K562 (cell line): ENCODE measurements around the gene CYFIP2. TPM values are rescaled to one million over a fixed set of nuclear protein-coding genes. Genes with fewer than 3 reads are reported as not detected.

Experiments used
- ATAC-seq: fragments of 200-7000 bp; cut with Tn5 transposase; 3 replicates; pipeline ENCODE4 v1.9.1; 2020; ENCODE audit warnings: moderate library complexity
- BruUV-seq: library from RNA; stranded (reverse); fragments of 400-500 nt; replicated peaks from 2 replicates; lab custom pipeline; 2021; lab: Mats Ljungman, UMichigan
- CTCF ChIA-PET: fragments of 300-600 bp; formaldehyde crosslinking; extraction: SDS; loops from one replicate; lab custom pipeline; 2021; ENCODE audit warnings: low intra/inter-chr PET ratio; lab: Yijun Ruan, JAX
- POLR2A ChIA-PET: fragments of 300-600, 350-650 bp; sonication (Branson Sonifier 250); formaldehyde crosslinking; extraction: SDS; loops from one replicate; lab custom pipeline; 2021; ENCODE audit warnings: antibody characterized with exemption, inconsistent platforms; lab: Yijun Ruan, JAX
- DNase-seq, 4 experiments: peaks; one replicate each; pipeline versions ENCODE4 v3.0.0 to v3.0.0-alpha.2; 2011 to 2018; ENCODE audit warnings: low spot score in 3 of 4, mixed read lengths in 3 of 4; ENCODE audit errors: extremely low read depth in 1 of 4
- FAIRE-seq: peaks from 2 replicates; lab custom pipeline; 2011; peaks lifted over from hg19 to GRCh38; lab: Jason Lieb, UNC
- H2AFZ ChIP-seq: 2 replicates; pipeline ENCODE4 v1.6.0; 2011; ENCODE audit warnings: low read depth, low read length, control low read depth, inconsistent platforms
- H3K27ac ChIP-seq: fragments of 200-600 bp; 3 replicates; pipeline ENCODE4 v1.8.0; 2011; ENCODE audit warnings: low read depth, mild to moderate bottlenecking, control low read depth, inconsistent platforms, low read length, moderate library complexity, mixed read lengths; ENCODE audit errors: extremely low read depth
- H3K27me3 ChIP-seq, 2 experiments: fragments of 300-600 bp in 1 of 2; 2 replicates in 1 of 2; 3 replicates in 1 of 2; pipeline versions ENCODE4 v1.6.0 to v1.8.0; 2011; ENCODE audit warnings: inconsistent platforms in 2 of 2, low read length in 2 of 2, mild to moderate bottlenecking in 1 of 2, mixed read lengths in 1 of 2, moderate library complexity in 1 of 2; ENCODE audit not compliant: control insufficient read depth in 2 of 2, insufficient read depth in 2 of 2
- H3K36me3 ChIP-seq: fragments of 300-600 bp; 3 replicates; pipeline ENCODE4 v1.8.0; 2011; ENCODE audit warnings: mild to moderate bottlenecking, low read length, inconsistent platforms; ENCODE audit not compliant: control insufficient read depth, insufficient read depth
- H3K4me1 ChIP-seq, 2 experiments: fragments of 200-600 bp in 1 of 2; replicated peaks in 1 of 2; 2 replicates in 1 of 2; 3 replicates in 1 of 2; pipeline versions ENCODE4 v1.5.1 to v1.8.0; 2011; ENCODE audit warnings: inconsistent platforms in 2 of 2, low read length in 2 of 2, mild to moderate bottlenecking in 1 of 2, mixed read lengths in 1 of 2, moderate library complexity in 1 of 2; ENCODE audit not compliant: control insufficient read depth in 2 of 2, insufficient read depth in 2 of 2
- H3K4me2 ChIP-seq: 2 replicates; pipeline ENCODE4 v1.6.1; 2011; ENCODE audit warnings: low read length, control low read depth, inconsistent platforms, mixed read lengths; ENCODE audit not compliant: insufficient read depth
- H3K4me3 ChIP-seq: fragments of 200-600 bp; sonication (generic), shearing (Covaris generic); 2 replicates; pipeline ENCODE4 v1.5.1; 2016; ENCODE audit warnings: control low read depth, inconsistent platforms
- H3K79me2 ChIP-seq: fragments of 200-600 bp; 3 replicates; pipeline ENCODE4 v1.8.0; 2011; ENCODE audit warnings: low read length, inconsistent platforms; ENCODE audit not compliant: control insufficient read depth, insufficient read depth
- H3K9ac ChIP-seq, 2 experiments: 2 replicates each; pipeline versions ENCODE4 v1.6.0 to v1.6.1; 2011; ENCODE audit warnings: low read depth in 2 of 2, low read length in 2 of 2, control low read depth in 1 of 2, inconsistent platforms in 1 of 2, mild to moderate bottlenecking in 1 of 2, mixed read lengths in 1 of 2; ENCODE audit not compliant: insufficient read depth in 1 of 2
- H3K9me1 ChIP-seq: one replicate; pipeline ENCODE4 v1.6.0; 2011; ENCODE audit warnings: inconsistent platforms, mild to moderate bottlenecking, low read length, moderate library complexity; ENCODE audit not compliant: control insufficient read depth, insufficient read depth
- H3K9me3 ChIP-seq: replicated peaks from 2 replicates; pipeline ENCODE4 v1.5.1; 2011; ENCODE audit warnings: low read depth, low read length, inconsistent platforms; ENCODE audit not compliant: control insufficient read depth, insufficient read depth
- H4K20me1 ChIP-seq: replicated peaks from 2 replicates; pipeline ENCODE4 v1.6.1; 2011; ENCODE audit warnings: low read length, inconsistent platforms, mixed read lengths; ENCODE audit not compliant: control insufficient read depth, insufficient read depth
- ARID3A ChIP-seq: IDR thresholded peaks from 2 replicates; pipeline ENCODE4 v1.6.1; 2012; ENCODE audit warnings: low read depth, low read length, improper control_type of control experiment, borderline replicate concordance
- CHD1 ChIP-seq: fragments of 200-600 bp; sonication (generic); IDR thresholded peaks from one replicate; pipeline ENCODE4 v1.6.1; 2012; ENCODE audit warnings: mild to moderate bottlenecking, moderate library complexity, low read length, inconsistent platforms
- DIDO1 ChIP-seq: fragments of 450-650 bp; IDR thresholded peaks from 2 replicates; pipeline ENCODE4 v1.6.1; 2016; ENCODE audit warnings: low read depth, missing biosample characterization, missing genetic modification characterization
- HDAC3 ChIP-seq: fragments of 450-650 bp; IDR thresholded peaks from 2 replicates; pipeline ENCODE4 v1.6.1; 2018; ENCODE audit warnings: borderline replicate concordance, mild to moderate bottlenecking, moderate library complexity; ENCODE audit not compliant: partially characterized antibody
- HLTF ChIP-seq: fragments of 450-650 bp; IDR thresholded peaks from 2 replicates; pipeline ENCODE4 v1.6.1; 2016
- HNRNPK ChIP-seq: fragments of 200-400 bp; formaldehyde crosslinking; IDR thresholded peaks from one replicate; pipeline ENCODE4 v1.6.1; 2018; ENCODE audit warnings: mild to moderate bottlenecking, low read depth, low read length; ENCODE audit not compliant: poor library complexity, severe bottlenecking
- ILK ChIP-seq: fragments of 450-650 bp; IDR thresholded peaks from 2 replicates; pipeline ENCODE4 v1.6.1; 2016; ENCODE audit warnings: missing genetic modification characterization, low read depth, mild to moderate bottlenecking, missing compliant biosample characterization, moderate library complexity, borderline replicate concordance
- SOX6 ChIP-seq: fragments of 450-650 bp; IDR thresholded peaks from 2 replicates; pipeline ENCODE4 v1.6.1; 2014; ENCODE audit warnings: mild to moderate bottlenecking
- TAF1 ChIP-seq: IDR thresholded peaks from 2 replicates; pipeline ENCODE4 v1.6.1; 2011; ENCODE audit warnings: mild to moderate bottlenecking, low read length, moderate library complexity; ENCODE audit not compliant: insufficient read depth, control insufficient read depth, severe bottlenecking; ENCODE audit errors: extremely low read depth
- ZNF398 ChIP-seq: fragments of 250-450 bp; sonication (Bioruptor Pico); IDR thresholded peaks from 2 replicates; pipeline ENCODE4 v1.8.0; 2021; ENCODE audit warnings: moderate library complexity, mild to moderate bottlenecking, inconsistent platforms
- ZNF766 ChIP-seq: fragments of 200-800 bp; sonication (Bioruptor generic); conservative IDR thresholded peaks from 2 replicates; pipeline ENCODE4 v1.6.1; 2016; ENCODE audit warnings: missing genetic modification characterization, missing compliant biosample characterization
- WGBS: fragments of 100-300 bp; shearing (Covaris generic); methylation state at CpG from one replicate; pipeline ENCODE4 v1.1.6; 2016; ENCODE audit warnings: low coverage, mixed read lengths; ENCODE audit not compliant: insufficient coverage; ENCODE audit errors: missing lambda C conversion rate; 5-methylcytosine and 5-hydroxymethylcytosine counted together
- in situ Hi-C: fragments of 300-500 bp; cut with MboI; formaldehyde crosslinking; loops from 4 replicates; pipeline ENCODE4 v1.15.0; 2018; ENCODE audit warnings: inconsistent platforms, mixed read lengths
- intact Hi-C: fragments of 100-400 bp; cut with micrococcal nuclease; formaldehyde crosslinking; loops from 2 replicates; pipeline ENCODE4 v1.14.2; 2022
- polyA plus RNA-seq, 8 experiments: library from polyadenylated mRNA; depleted of rRNA in 4 of 8; stranded (reverse) in 5 of 8; unstranded in 3 of 8; fragments of >200 nt; fragmentation: Nextera tagmentation in 2 of 8; fragmentation: Illumina TruSeq in 1 of 8; extraction: Ambion mirVana in 2 of 8; extraction: Trizol in 1 of 8; gene quantifications; 2 replicates each; pipeline versions ENCODE4 v1.2.1 to v1.2.3, GENCODE V29; 2011 to 2014; ENCODE audit warnings: inconsistent platforms in 1 of 8, missing spikeins in 1 of 8
- total RNA-seq, 7 experiments: library from RNA; depleted of rRNA in 6 of 7; stranded (reverse); fragments of >200 nt in 6 of 7; fragmentation: Illumina TruSeq in 2 of 7; extraction: Trizol in 2 of 7; gene quantifications; 2 replicates each; pipeline versions ENCODE4 v1.2.1 to v1.2.3, GENCODE V29; 2011 to 2021; ENCODE audit warnings: low replicate concordance in 1 of 7
- TF ChIP-seq, protein P1 (sequence below): sonication (generic); formaldehyde crosslinking; IDR thresholded peaks from 2 replicates; pipeline ENCODE4 v1.8.0; 2022; ENCODE audit warnings: mild to moderate bottlenecking, low read depth, missing genetic modification reagents
- TF ChIP-seq, protein P2 (sequence below): fragments of 250-450 bp; sonication (Bioruptor Pico); IDR thresholded peaks from 2 replicates; pipeline ENCODE4 v1.5.0; 2021; ENCODE audit warnings: mild to moderate bottlenecking, moderate library complexity

The CYFIP2 gene
- total and polyA plus RNA-seq, 9 of the 15 experiments (the other 6 are each of a cell fraction or from before 2014, with no cell fraction given): 0.76 to 2.9 (median 1.4) TPM; not detected in 1

GRCh38 chr5:157362012-157362411 is 96.1 kb downstream of the CYFIP2 start:
- in situ Hi-C loops: no loop called here
- Histone ChIP-seq H3K27me3 (peaks cover 0 to 12% of the 10 kb centered on the region in 2 experiments; a peak in 1 of 5 replicates), H3K79me2 (no peaks in the 10 kb centered on the region), H3K4me1 (peaks cover 7 to 28% of the 10 kb centered on the region in 2 experiments; a peak in 4 of 5 replicates), H3K9me1 (no peaks in the 10 kb centered on the region), H3K4me3 (no peak overlapping the region), H2AFZ (peak overlapping the region; percentile 22; the same call in 1 of the 2 replicates), H3K9me3 (no peaks in the 10 kb centered on the region), H3K36me3 (no peaks in the 10 kb centered on the region), H3K9ac (no peak overlapping the region), H3K27ac (no peak overlapping the region), H4K20me1 (0 out of 2 replicates have a peak, but pooled peaks cover 2% of the 10 kb centered on the region), H3K4me2 (no peak overlapping the region; the same call in 1 of the 2 replicates)
- 0% methylated on average over 3 of the region's 3 CpGs for WGBS
- DNase-seq (peak; percentile 28 to 70 (median 33)), ATAC-seq (peak; percentile 71), FAIRE-seq (peak; percentile 65)
- ChIA-PET CTCF (no interaction called here), POLR2A (interaction anchor here (2.3 kb wide), 1 partner anchor 11 kb away, joined by 6 read pairs; no protein-coding TSS in a partner anchor)
- no TSS peak for BruUV-seq
- intact Hi-C loops: loop anchor here (5.0 kb wide), 1 partner anchor 355 kb away; no protein-coding TSS in a partner anchor
- no peak for TF ChIP-seq HDAC3
- no peak for TF ChIP-seq CHD1
- no peak for TF ChIP-seq DIDO1 (tag)
- TF ChIP-seq HLTF: no peak
- TF ChIP-seq, protein P1, sequence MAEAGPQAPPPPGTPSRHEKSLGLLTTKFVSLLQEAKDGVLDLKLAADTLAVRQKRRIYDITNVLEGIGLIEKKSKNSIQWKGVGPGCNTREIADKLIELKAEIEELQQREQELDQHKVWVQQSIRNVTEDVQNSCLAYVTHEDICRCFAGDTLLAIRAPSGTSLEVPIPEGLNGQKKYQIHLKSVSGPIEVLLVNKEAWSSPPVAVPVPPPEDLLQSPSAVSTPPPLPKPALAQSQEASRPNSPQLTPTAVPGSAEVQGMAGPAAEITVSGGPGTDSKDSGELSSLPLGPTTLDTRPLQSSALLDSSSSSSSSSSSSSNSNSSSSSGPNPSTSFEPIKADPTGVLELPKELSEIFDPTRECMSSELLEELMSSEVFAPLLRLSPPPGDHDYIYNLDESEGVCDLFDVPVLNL (CRISPR knock-in tag): no peak
- TF ChIP-seq ARID3A: 0 out of 2 replicates have a peak, but pooled peaks have one; percentile 17
- peak; percentile 84 for TF ChIP-seq ZNF766
- TF ChIP-seq, protein P2, sequence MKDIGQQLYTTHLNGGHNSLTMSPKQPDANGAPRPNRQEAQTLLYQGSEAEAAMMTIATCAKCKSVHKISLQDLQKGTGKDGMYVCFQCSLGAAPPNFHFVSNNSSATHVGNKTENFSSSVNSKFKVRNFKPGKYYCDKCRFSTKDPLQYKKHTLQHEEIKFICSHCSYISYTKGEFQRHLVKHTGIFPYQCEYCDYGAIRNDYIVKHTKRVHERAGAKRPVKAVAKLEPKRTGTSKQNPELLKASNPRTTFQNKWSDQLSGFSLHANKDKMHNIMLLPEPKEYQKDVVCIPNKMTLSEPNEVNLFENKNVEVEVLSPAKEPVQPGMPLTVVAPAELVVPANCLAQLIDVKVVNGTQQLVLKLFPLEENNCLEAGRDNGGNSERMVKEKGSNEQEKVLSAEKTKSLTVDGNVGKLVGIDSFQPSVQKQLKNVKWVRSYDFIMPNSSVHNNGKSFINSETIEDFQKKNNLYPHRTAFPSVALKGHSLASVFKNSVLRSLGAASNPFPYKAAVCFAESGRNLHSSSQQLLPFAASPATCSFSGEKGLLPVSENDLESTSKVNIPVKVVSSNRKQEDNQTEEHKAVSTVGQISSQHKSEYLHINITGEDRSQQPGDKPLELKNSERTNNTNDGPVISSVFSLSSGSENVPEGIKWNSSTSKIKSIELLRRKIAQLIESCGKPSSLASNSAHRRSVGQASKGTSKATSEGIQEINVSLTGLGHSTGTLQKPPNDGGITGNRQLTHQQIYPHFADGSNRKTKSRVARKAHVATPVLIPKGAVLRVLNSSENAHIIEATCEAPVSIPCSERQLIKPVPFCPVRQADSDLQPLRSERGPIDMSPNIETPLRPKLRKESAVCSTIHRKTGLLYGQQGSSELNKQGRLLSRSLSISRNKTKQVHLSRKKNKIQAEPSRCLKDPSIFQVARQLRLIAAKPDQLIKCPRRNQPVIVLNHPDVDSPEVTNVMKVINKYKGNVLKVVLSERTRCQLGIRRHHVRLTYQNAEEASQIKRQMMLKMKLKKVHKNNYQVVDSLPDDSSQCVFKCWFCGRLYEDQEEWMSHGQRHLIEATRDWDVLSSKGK (CRISPR knock-in tag): no peak
- TF ChIP-seq HNRNPK: no peak
- no peak for TF ChIP-seq TAF1
- peak; percentile 94 for TF ChIP-seq SOX6
- TF ChIP-seq ZNF398: no peak
- TF ChIP-seq ILK: no peak
